HG02798 (cell line): ENCODE results near the gene OR2T4.

Experiments used
- ATAC-seq: cut with Tn5 transposase; IDR thresholded peaks from one replicate; pipeline ENCODE4 v1.9.1; 2021; ENCODE audit warnings: mild to moderate bottlenecking; ENCODE audit not compliant: unreplicated experiment, poor library complexity

The OR2T4 gene, protein sequence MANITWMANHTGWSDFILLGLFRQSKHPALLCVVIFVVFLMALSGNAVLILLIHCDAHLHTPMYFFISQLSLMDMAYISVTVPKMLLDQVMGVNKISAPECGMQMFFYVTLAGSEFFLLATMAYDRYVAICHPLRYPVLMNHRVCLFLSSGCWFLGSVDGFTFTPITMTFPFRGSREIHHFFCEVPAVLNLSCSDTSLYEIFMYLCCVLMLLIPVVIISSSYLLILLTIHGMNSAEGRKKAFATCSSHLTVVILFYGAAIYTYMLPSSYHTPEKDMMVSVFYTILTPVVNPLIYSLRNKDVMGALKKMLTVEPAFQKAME

DNA sequence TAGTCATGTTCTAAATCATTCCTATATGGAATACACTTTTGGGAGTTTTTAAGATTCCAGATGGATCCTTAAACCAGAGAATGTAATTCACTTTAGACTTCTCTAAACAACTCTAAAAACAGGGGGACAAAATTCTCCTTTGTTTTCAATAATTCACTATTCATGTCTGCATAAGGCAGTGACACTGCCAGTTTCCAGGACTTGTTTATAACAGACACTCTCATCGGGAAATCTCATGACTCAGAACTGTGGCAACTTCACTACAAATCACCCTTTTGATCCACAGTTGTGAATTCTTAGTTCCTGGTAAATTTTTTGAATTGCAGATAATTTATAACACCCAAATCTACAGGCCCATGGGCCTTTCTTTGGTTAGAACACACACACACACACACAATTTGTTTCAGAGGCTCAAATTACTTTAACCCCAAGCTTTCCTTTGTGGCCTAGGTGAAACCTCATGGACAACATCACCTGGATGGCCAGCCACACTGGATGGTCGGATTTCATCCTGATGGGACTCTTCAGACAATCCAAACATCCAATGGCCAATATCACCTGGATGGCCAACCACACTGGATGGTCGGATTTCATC is at the start of gene OR2T4:
OR2T4 (plus strand) TSS at position 545 of the 595 bp plus-strand sequence; CDS start at position 545, 0 bp downstream.
- no peak for ATAC-seq

DNA sequence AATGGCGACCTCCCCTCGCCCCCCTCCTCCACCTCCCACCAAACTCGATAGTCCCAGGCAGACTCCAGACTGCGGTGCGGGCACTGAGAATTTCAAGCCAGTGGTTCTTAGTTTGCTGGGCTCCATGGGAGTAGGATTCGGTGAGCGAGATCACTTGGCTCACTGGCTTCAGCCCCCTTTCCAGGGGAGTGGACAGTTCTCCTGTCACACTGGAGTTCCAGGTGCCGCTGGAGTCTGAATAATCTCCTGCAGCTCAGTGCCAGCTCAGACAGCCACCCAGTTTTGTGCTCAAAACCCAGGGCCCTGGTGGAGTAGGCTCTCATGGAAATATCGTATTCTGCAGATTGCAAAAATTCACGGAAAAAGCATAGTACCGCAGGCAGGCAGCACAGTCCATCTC is 44.7 kb upstream of the OR2T4 start:
- no peak for ATAC-seq

DNA sequence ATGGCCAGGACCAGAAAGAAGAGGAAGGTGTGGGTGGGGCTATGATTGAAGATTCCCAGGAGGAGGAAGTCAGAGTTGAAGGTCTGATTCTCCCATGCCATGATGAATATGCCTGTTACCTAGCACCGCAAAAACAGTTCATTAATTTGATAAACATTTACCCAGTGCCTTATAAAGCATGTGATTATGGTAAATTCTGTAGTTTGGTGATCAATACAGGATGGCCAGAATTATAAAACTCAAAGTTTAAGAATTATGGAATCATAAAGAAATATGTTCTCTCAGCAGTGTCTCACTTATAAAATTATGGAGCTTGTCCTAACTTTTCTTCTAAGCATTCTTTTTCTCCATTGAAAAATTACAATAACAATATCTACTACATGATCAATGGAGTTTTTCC is 37.0 kb upstream of the OR2T4 start, which contains the start of gene OR2M7:
OR2M7 (minus strand) TSS at position 101 of the 400 bp plus-strand sequence; CDS start at position 101, 0 bp downstream.
- ATAC-seq = no peak

- no peak for ATAC-seq
Observed at GRCh38 chr1:248343451-248343850, 18.0 kb upstream of the OR2T4 start.

- no peak for ATAC-seq
Observed at GRCh38 chr1:248348475-248348874, 13.0 kb upstream of the OR2T4 start, which contains the start of gene OR14C36. Gene OR14C36 (plus strand): TSS chr1:248348775. CDS start chr1:248348775, 0 bp downstream.

DNA sequence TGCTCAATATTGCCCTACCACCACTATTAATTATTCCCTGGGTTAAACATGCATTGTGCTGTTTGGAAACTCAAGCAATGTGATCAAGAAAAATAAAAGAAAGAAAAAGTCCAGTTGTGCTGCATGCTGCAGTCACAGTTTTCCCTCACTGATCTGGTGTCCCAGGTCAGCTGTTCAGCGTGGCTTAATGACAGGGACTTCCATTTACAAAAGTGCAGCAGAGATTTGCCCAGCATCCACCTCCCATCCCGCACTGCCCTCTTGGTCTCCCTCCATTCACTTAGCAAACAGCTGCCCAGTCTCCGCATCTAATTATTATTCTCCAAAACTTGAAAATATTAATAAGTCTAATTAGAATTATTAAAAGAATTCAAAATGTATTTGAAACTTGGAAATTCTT is 2.0 kb upstream of the OR2T4 start:
- no peak for ATAC-seq

- no peak for ATAC-seq
Observed at GRCh38 chr1:248366609-248367008, 5.1 kb downstream of the OR2T4 start.

DNA sequence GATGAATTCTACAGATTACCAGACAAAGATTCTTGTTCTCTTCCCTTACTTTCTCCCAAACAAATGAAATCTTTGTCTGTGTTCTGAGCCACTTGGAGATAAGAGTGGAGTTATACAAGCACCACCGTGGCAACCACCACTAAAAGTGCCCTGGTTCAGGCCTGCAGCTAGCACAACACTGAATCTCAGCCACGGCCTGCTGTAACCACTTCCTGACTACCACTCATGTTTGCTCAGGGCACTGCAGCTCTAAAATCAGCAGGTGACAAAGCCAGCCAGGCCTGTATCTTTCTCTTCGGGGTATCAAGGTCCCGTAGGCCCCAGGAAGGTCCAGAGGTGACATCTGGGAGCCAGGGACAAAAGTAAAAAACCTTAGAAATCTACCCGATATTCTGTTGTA is 10.9 kb downstream of the OR2T4 start:
- ATAC-seq = peak; percentile 49

DNA sequence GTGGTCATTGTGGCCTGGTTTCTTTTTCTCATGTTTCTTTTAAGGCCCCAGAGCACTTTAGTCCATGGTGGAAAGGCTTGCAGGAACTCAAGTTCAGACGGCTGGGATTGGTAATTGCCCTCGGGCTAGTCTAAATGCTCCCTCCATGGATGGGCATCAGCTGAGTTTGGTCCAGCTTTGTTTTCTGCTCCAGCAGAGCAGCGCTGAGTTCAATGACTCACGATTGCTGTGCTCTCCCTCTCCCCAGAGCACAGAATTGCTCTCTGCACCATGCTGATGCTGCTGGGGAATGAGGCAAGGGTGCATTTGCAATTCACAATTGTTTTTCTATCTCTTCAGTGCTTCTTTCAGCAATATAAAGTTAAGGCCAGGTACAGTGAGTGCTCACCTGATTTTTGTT is 12.3 kb downstream of the OR2T4 start:
- ATAC-seq = no peak

DNA sequence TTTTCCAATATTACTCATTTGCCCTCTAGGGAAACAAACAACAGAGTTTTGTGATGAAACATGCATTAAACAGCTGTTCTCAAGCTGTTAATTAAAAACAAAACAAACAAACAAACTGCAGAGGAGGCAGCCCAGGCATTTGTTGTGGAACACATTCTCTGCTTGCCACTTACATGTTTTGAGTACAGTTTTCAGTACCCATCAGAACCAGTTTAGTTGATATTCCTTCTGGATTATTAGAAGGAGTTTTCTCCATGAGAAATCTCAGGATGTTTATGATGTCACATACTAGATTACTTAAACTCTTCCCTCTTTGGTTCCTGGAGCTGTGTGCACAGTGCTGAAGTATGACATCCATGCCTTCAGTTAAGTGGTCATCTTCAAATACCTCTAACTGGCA is 14.0 kb downstream of the OR2T4 start, which contains the start of gene OR2T6:
OR2T6 (plus strand) TSS at position 301 of the 400 bp plus-strand sequence. CDS start 11,863 bp downstream, outside the sequence.
- no peak for ATAC-seq

GRCh38 chr1:248376916-248377315 is 15.5 kb downstream of the OR2T4 start:
- ATAC-seq = no peak

DNA sequence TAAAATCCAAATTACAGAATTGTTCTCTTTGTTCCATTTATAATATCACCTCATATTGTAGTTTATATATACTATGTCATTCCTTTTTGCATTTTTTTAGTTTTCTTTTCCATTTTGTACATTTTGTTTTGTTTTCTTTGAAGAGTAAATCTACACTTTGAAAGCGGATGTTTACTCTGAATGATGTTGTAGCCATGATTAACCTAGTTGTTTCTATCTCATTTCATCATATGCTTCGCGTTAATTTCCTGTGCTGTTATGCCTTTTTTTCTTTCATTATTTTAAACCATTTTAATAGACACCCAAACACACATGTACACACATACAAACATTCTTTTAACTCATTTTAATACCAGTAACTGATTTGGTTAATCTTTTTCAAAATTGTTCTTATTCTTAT is 19.4 kb downstream of the OR2T4 start:
- no peak for ATAC-seq

DNA sequence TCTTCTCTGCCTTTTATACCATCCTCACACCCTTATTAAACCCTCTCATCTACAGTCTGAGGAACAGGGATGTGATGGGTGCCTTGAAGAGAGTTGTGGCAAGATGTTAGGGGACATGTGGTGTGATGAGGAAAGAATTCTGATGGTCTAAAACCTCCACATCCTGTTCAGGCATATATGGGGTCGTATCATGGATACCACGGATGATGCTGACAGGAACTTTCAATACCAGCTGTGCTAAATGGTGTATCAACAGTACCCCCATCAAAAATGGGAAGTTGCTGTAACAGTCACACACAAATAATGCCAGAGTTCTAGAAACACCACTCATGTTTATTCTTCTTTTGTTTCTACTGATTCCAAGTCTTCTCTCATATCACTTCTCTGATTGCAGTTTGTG is 27.0 kb downstream of the OR2T4 start:
- no peak for ATAC-seq

DNA sequence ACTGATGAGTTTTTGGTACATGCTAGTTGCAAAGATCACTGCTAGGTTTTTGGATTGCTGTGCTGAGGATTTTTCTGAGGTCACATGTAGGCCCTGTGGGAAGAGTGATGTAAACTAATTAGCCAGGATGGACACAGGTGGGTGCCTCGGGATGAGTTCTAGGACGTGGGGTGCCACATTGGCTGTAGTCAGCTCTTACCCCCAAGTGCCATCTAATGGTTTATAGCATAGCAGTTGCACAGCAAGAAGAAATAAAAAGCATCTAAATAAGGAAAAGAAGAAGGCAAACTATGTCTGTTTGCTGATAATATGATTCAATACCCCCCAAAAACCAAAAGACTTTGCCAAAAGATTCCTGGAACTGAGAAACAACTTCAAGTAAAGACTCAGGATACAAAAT is 31.6 kb downstream of the OR2T4 start:
- no peak for ATAC-seq

- ATAC-seq = no peak
Observed at GRCh38 chr1:248402748-248403147, 41.3 kb downstream of the OR2T4 start, which contains the start of gene OR2T1. Gene OR2T1 (plus strand): TSS chr1:248403048. CDS start chr1:248406148, 3,100 bp downstream.

GRCh38 chr1:248404024-248404423 is 42.6 kb downstream of the OR2T4 start:
- no peak for ATAC-seq

- peak; percentile 75 for ATAC-seq
Observed at GRCh38 chr1:248406721-248407692, 45.5 kb downstream of the OR2T4 start.
